OCI-LY7 (cell line): ENCODE data around the gene SORBS2.

ENCODE experiments used
- CTCF ChIP-seq: fragments of 200-600 bp; sonication (generic); conservative IDR thresholded peaks from 2 replicates; pipeline ENCODE4 v1.5.1; 2014; ENCODE audit warnings: mild to moderate bottlenecking, antibody characterized with exemption, low read length, moderate library complexity, mixed read lengths
- EZH2phosphoT487 ChIP-seq: fragments of 200-600 bp; sonication (generic); IDR thresholded peaks from 2 replicates; pipeline ENCODE4 v1.6.1; 2018; ENCODE audit warnings: low read depth, borderline replicate concordance, mild to moderate bottlenecking, mixed run types, antibody characterized with exemption, low read length, moderate library complexity, mixed read lengths

GRCh38 chr4:185749858-185750257 is 62.1 kb downstream of the SORBS2 start:
- TF ChIP-seq CTCF (no peak), EZH2phosphoT487 (no peak)
